Endothelial cell of umbilical vein (primary cell): ENCODE data around the gene TOB2. TPM values are rescaled to one million over a fixed set of nuclear protein-coding genes. Genes with fewer than 3 reads are reported as not detected.

ENCODE experiments used
- BruUV-seq: library from RNA; stranded (reverse); fragments of 400-500 nt; replicated peaks from 2 replicates; lab custom pipeline; 2021; lab: Mats Ljungman, UMichigan
- CTCF ChIA-PET: fragments of 300-600, 350-600 bp; sonication (Branson Sonifier 250); formaldehyde crosslinking; loops from one replicate; lab custom pipeline; 2021; ENCODE audit warnings: antibody characterized with exemption, inconsistent platforms; lab: Charles Lee
- POLR2A ChIA-PET: fragments of 300-600, 350-600 bp; sonication (Branson Sonifier 250); formaldehyde crosslinking; loops from one replicate; lab custom pipeline; 2021; ENCODE audit warnings: antibody characterized with exemption, inconsistent platforms; lab: Charles Lee
- DNase-seq: peaks from one replicate; pipeline ENCODE4 v3.0.0-alpha.2; 2011; ENCODE audit warnings: low read depth, low spot score
- FAIRE-seq: peaks from 2 replicates; lab custom pipeline; 2011; peaks lifted over from hg19 to GRCh38; lab: Jason Lieb, UNC
- H2AFZ ChIP-seq: 2 replicates; pipeline ENCODE4 v1.6.0; 2012; ENCODE audit warnings: low read depth, low read length, control low read depth, inconsistent platforms
- H3K27ac ChIP-seq: 2 replicates; pipeline ENCODE4 v1.5.1; 2011; ENCODE audit warnings: low read depth, mild to moderate bottlenecking, control low read depth, low read length, moderate library complexity; ENCODE audit not compliant: insufficient read depth
- H3K27me3 ChIP-seq, 2 experiments: 2 replicates each; pipeline versions ENCODE4 v1.6.0 to v1.6.1; 2011; ENCODE audit warnings: low read length in 2 of 2, mixed read lengths in 1 of 2; ENCODE audit not compliant: control insufficient read depth in 2 of 2, insufficient read depth in 2 of 2
- H3K36me3 ChIP-seq, 2 experiments: 2 replicates in 1 of 2; 3 replicates in 1 of 2; pipeline ENCODE4 v1.5.1; 2011; ENCODE audit warnings: low read length in 2 of 2, mild to moderate bottlenecking in 1 of 2, moderate library complexity in 1 of 2; ENCODE audit not compliant: control insufficient read depth in 2 of 2, insufficient read depth in 2 of 2; ENCODE audit errors: extremely low read depth in 1 of 2
- H3K4me1 ChIP-seq: 3 replicates; pipeline ENCODE4 v1.5.1; 2011; ENCODE audit warnings: mild to moderate bottlenecking, low read length; ENCODE audit not compliant: control insufficient read depth, insufficient read depth; ENCODE audit errors: extremely low read depth
- H3K4me2 ChIP-seq: 2 replicates; pipeline ENCODE4 v1.6.1; 2011; ENCODE audit warnings: low read length, control low read depth, mixed read lengths; ENCODE audit not compliant: insufficient read depth
- H3K4me3 ChIP-seq, 3 experiments: fragments of 200-600 bp in 1 of 3; sonication (generic), shearing (Covaris generic) in 1 of 3; replicated peaks in 1 of 3; 2 replicates each; pipeline ENCODE4 v1.5.1; 2011 to 2016; ENCODE audit warnings: control low read depth in 3 of 3, low read length in 3 of 3, mild to moderate bottlenecking in 2 of 3, inconsistent platforms in 1 of 3, low read depth in 1 of 3, moderate library complexity in 1 of 3; ENCODE audit not compliant: insufficient read depth in 1 of 3
- H3K79me2 ChIP-seq: 2 replicates; pipeline ENCODE4 v1.6.0; 2012; ENCODE audit warnings: low read length, inconsistent platforms; ENCODE audit not compliant: control insufficient read depth, insufficient read depth
- H3K9ac ChIP-seq: replicated peaks from 2 replicates; pipeline ENCODE3; 2011; ENCODE audit warnings: low read length, control low read depth; ENCODE audit not compliant: insufficient read depth; ENCODE audit errors: extremely low read depth
- H3K9me1 ChIP-seq: replicated peaks from 3 replicates; pipeline ENCODE4 v1.6.0; 2011; ENCODE audit warnings: mild to moderate bottlenecking, low read length; ENCODE audit not compliant: control insufficient read depth, insufficient read depth; ENCODE audit errors: extremely low read depth
- H3K9me3 ChIP-seq: replicated peaks from 2 replicates; pipeline ENCODE4 v1.5.1; 2012; ENCODE audit warnings: low read length, inconsistent platforms; ENCODE audit not compliant: control insufficient read depth, insufficient read depth
- H4K20me1 ChIP-seq: replicated peaks from 2 replicates; pipeline ENCODE3; 2011; ENCODE audit warnings: mild to moderate bottlenecking, low read length; ENCODE audit not compliant: control insufficient read depth, insufficient read depth; ENCODE audit errors: extremely low read depth
- CTCF ChIP-seq, 2 donors: IDR thresholded peaks; 1 replicate in 1 of 2; 2 replicates in 1 of 2; pipeline ENCODE4 v1.5.1; 2011; ENCODE audit warnings: low read length in 2 of 2, mild to moderate bottlenecking in 2 of 2, moderate library complexity in 2 of 2, control low read depth in 1 of 2, inconsistent platforms in 1 of 2, low read depth in 1 of 2; ENCODE audit not compliant: insufficient read depth in 1 of 2; ENCODE audit errors: extremely low read depth in 1 of 2
- EZH2 ChIP-seq: IDR thresholded peaks from 2 replicates; pipeline ENCODE4 v1.6.1; 2012; ENCODE audit warnings: borderline replicate concordance, low read depth, mild to moderate bottlenecking, moderate library complexity, low read length, inconsistent platforms; ENCODE audit not compliant: severe bottlenecking
- FOS ChIP-seq: IDR thresholded peaks from 2 replicates; pipeline ENCODE4 v1.6.1; 2011; ENCODE audit warnings: mild to moderate bottlenecking, low read length, moderate library complexity, borderline replicate concordance; ENCODE audit not compliant: insufficient read depth
- GATA2 ChIP-seq: IDR thresholded peaks from 2 replicates; pipeline ENCODE4 v1.7.0; 2011; ENCODE audit warnings: low read depth, mild to moderate bottlenecking, moderate library complexity, mixed read lengths, low read length; ENCODE audit not compliant: insufficient read length, insufficient read depth
- JUN ChIP-seq: IDR thresholded peaks from 2 replicates; pipeline ENCODE4 v1.6.1; 2011; ENCODE audit warnings: borderline replicate concordance, low read depth; ENCODE audit not compliant: insufficient read length, insufficient read depth
- MYC ChIP-seq: IDR thresholded peaks from one replicate; pipeline ENCODE4 v1.6.1; 2011; ENCODE audit warnings: mild to moderate bottlenecking, low read depth, low read length
- POLR2A ChIP-seq: IDR thresholded peaks from 2 replicates; pipeline ENCODE4 v1.6.1; 2012; ENCODE audit warnings: low read depth, mild to moderate bottlenecking, control low read depth, low read length
- POLR2AphosphoS5 ChIP-seq: IDR thresholded peaks from 2 replicates; pipeline ENCODE4 v1.6.1; 2012; ENCODE audit warnings: low read depth, mild to moderate bottlenecking, control low read depth, low read length, moderate library complexity; ENCODE audit not compliant: insufficient read depth
- dilution Hi-C: fragments of 300-500 bp; cut with MboI; formaldehyde crosslinking; loops from one replicate; pipeline ENCODE4 v1.15.0; 2019; ENCODE audit warnings: low sequenced_read_pairs; ENCODE audit not compliant: extremely low pct_ligation_motif_present
- intact Hi-C: fragments of 100-400 bp; cut with micrococcal nuclease; formaldehyde crosslinking; loops from one replicate; pipeline ENCODE4 v1.10.0; 2022
- polyA plus RNA-seq, 4 experiments: library from polyadenylated mRNA; depleted of rRNA in 3 of 4; stranded (reverse) in 3 of 4; unstranded in 1 of 4; fragments of >200 nt; gene quantifications; 2 replicates each; pipeline versions ENCODE4 v1.2.1 to v1.2.3, GENCODE V29; 2011 to 2012; ENCODE audit warnings: missing spikeins in 1 of 4
- total RNA-seq: library from RNA; stranded (reverse); gene quantifications from 2 replicates; pipeline ENCODE4 v1.2.3, GENCODE V29; 2021
- TF ChIP-seq, protein P1 (sequence below): IDR thresholded peaks from 2 replicates; pipeline ENCODE4 v1.6.1; 2011; ENCODE audit not compliant: insufficient read depth, insufficient read length

TOB2 gene
- total and polyA plus RNA-seq, 2 donors (not counting 3 experiments of a cell fraction or from before 2014, with no cell fraction given) = 21.7 to 44.7 TPM

DNA sequence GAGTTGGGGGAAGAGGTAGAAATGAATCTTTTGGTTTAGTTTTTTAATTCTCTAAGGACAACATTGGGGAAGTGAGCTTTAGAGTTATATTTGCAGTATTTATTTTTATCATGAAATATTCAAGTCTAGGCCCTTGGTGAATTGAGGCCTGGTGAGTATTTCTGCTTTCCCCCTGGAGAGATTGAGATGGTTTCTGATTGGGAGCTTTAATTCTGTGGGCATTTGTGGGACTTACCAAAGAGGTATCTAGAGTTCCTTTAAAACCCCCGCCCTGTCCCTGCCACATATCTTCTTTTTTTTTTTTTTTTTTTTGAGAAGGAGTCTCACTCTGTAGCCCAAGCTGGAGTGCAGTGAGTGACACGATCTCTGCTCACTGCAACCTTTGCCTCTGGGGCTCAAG is 31.9 kb upstream of the TOB2 start:
- no peaks in the 10 kb centered on the region for H4K20me1 ChIP-seq
- no peaks in the 10 kb centered on the region for H3K27me3 ChIP-seq
- H3K27ac ChIP-seq = no peak overlapping the region
- TF ChIP-seq MYC = no peak
- no peak for TF ChIP-seq POLR2AphosphoS5
- TF ChIP-seq POLR2A = no peak
- no peak for TF ChIP-seq JUN
- H3K4me1 ChIP-seq = no peaks in the 10 kb centered on the region
- no peaks in the 10 kb centered on the region for H3K9me1 ChIP-seq
- dilution Hi-C loops (no loop called here), intact Hi-C loops (no loop called here)
- H2AFZ ChIP-seq = no peak overlapping the region
- H3K36me3 ChIP-seq = no peaks in the 10 kb centered on the region
- DNase-seq = no peak
- no peak overlapping the region for H3K9ac ChIP-seq
- ChIA-PET POLR2A (interaction anchor here (1.3 kb wide), 1 partner anchor 9 kb away, joined by 3 read pairs; the partner anchor contains the start of genes ACO2 and PHF5A), CTCF (interaction anchor here (0.7 to 1.5 kb wide), 3 partner anchors 39 to 75 kb away, joined by 3 to 7 read pairs (median 3); no protein-coding TSS in a partner anchor)
- H3K79me2 ChIP-seq = peaks cover 68% of the 10 kb centered on the region
- no TSS peak for BruUV-seq
- no peaks in the 10 kb centered on the region for H3K9me3 ChIP-seq
- no peak overlapping the region for H3K4me3 ChIP-seq
- no peak overlapping the region for H3K4me2 ChIP-seq
- FAIRE-seq = no peak

DNA sequence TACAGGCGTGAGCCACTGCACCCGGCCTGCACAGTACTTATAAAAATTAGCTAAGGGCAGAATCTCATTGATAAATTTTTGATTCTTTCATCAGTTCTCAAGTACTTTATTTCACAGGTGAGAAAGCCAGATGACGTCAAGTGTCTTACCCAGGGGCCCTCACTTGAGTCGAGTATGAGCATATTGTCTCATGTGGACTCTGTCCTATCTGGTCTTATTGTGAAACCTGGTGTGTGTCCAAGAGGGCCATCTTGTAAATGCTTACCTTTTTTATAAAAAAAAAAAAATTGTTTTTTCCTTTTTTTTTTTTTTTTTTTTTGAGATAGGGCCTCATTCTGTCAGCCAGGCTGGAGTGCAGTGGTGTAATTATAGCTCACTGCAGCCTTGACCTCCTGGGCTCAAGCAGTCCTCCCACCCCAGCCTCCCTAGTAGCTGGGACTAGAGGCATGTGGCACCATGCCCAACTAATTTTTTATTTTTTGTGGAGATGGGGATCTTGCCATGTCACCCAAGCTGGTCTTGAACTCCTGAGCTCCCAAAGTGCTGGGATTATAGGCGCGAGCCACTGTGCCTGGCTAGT is 28.4 kb upstream of the TOB2 start:
- H3K4me1 ChIP-seq = peaks cover 3% of the 10 kb centered on the region
- dilution Hi-C loops = no loop called here
- H2AFZ ChIP-seq = no peak overlapping the region
- no peaks in the 10 kb centered on the region for H3K27me3 ChIP-seq
- ChIA-PET CTCF (interaction anchor here (0.7 to 1.1 kb wide), 3 partner anchors 52 to 147 kb away, joined by 3 to 5 read pairs (median 4); no protein-coding TSS in a partner anchor), POLR2A (no interaction called here)
- peaks cover 67% of the 10 kb centered on the region for H3K79me2 ChIP-seq
- FAIRE-seq (no peak), DNase-seq (no peak)
- H3K4me3 ChIP-seq = no peak overlapping the region
- H3K9ac ChIP-seq = no peak overlapping the region
- no peaks in the 10 kb centered on the region for H3K9me3 ChIP-seq
- no peaks in the 10 kb centered on the region for H3K36me3 ChIP-seq
- no peak overlapping the region for H3K27ac ChIP-seq
- H3K4me2 ChIP-seq = no peak overlapping the region
- TF ChIP-seq EZH2 (no peak), JUN (no peak), GATA2 (no peak), FOS (no peak), POLR2A (no peak), CTCF (IDR thresholded peaks at IDR 0.05; ENCODE audit: extremely low read depth in 1 of 2, insufficient read depth in 1 of 2, low read depth in 1 of 2, low read length in 2 of 2) (no peak), POLR2AphosphoS5 (no peak), MYC (no peak)
- TF ChIP-seq, protein P1, sequence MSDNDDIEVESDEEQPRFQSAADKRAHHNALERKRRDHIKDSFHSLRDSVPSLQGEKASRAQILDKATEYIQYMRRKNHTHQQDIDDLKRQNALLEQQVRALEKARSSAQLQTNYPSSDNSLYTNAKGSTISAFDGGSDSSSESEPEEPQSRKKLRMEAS = no peak
- H4K20me1 ChIP-seq = no peaks in the 10 kb centered on the region
- H3K9me1 ChIP-seq = no peaks in the 10 kb centered on the region
- intact Hi-C loops = no loop called here
- no TSS peak for BruUV-seq
